HG03378 (cell line): Measurements from ENCODE around the gene PTGFR.

Source experiments
- ATAC-seq: cut with Tn5 transposase; IDR thresholded peaks from one replicate; pipeline ENCODE4 v1.9.1; 2021; ENCODE audit warnings: mild to moderate bottlenecking, moderate library complexity; ENCODE audit not compliant: unreplicated experiment

The PTGFR gene

DNA sequence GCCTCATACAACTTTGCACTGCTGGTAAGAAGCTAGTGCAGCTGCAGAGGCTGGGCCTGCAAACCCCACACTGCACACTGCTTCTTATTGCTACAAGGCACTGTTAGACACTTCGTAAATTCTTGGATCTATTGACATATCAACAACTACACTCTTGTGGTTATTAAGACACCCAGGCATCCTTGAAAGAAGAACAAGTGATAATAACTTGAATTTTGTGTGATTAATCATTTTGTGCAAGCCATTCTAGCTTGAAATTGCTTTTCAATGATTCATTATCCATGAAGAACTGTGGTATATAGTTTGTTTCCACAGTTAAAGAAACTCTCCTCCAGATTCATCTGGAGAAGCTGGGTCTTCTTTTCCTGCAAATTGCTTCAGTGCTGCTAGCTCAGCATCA is 95.8 kb downstream of the PTGFR start:
- ATAC-seq: no peak

- no peak for ATAC-seq
Observed at GRCh38 chr1:78587211-78587610, 96.4 kb downstream of the PTGFR start.
